Activated CD4-positive, alpha-beta T cell treated with anti-CD3 and anti-CD28 coated beads for 48 hours (primary cell): ENCODE data around the gene ANKRD7.
"Not testable (repeated sequence)": the region's sequence is repeated elsewhere in the genome, so short reads cannot be mapped to it uniquely, and the experiment has no call there.

Source experiments
- DNase-seq: peaks from one replicate; pipeline ENCODE4 v3.0.0-alpha.2; 2020

The ANKRD7 gene

GRCh38 chr7:118240320-118240719, 15.8 kb downstream of the ANKRD7 start:
- not testable (repeated sequence) for DNase-seq

- no peak for DNase-seq
Observed at GRCh38 chr7:118243695-118244094, 19.2 kb downstream of the ANKRD7 start.

GRCh38 chr7:118245267-118246040, 20.9 kb downstream of the ANKRD7 start:
- DNase-seq: no peak

GRCh38 chr7:118250860-118251494, 26.5 kb downstream of the ANKRD7 start:
- no peak for DNase-seq

- no peak for DNase-seq
Observed at GRCh38 chr7:118252087-118252486, 27.6 kb downstream of the ANKRD7 start.

GRCh38 chr7:118259115-118259514, 34.6 kb downstream of the ANKRD7 start:
- DNase-seq: no peak

- no peak for DNase-seq
Observed at GRCh38 chr7:118264836-118265235, 40.3 kb downstream of the ANKRD7 start.

GRCh38 chr7:118280319-118281012, 56.0 kb downstream of the ANKRD7 start:
- DNase-seq: no peak

GRCh38 chr7:118281196-118281595, 56.7 kb downstream of the ANKRD7 start:
- DNase-seq: no peak

GRCh38 chr7:118285358-118285757, 60.9 kb downstream of the ANKRD7 start:
- no peak for DNase-seq

GRCh38 chr7:118286131-118286530, 61.6 kb downstream of the ANKRD7 start:
- DNase-seq: no peak

- no peak for DNase-seq
Observed at GRCh38 chr7:118288098-118288497, 63.6 kb downstream of the ANKRD7 start.

- no peak for DNase-seq
Observed at GRCh38 chr7:118289476-118289875, 65.0 kb downstream of the ANKRD7 start.
